Liver (tissue), 9 donors: ENCODE measurements around the gene NUP214. TPM values are rescaled to one million over a fixed set of nuclear protein-coding genes. Genes with fewer than 3 reads are reported as not detected.

ENCODE experiments used
- DNase-seq: peaks from one replicate; pipeline ENCODE4 v3.0.0-alpha.2; 2017; ENCODE audit warnings: low spot score
- H3K27ac ChIP-seq, 2 donors: one replicate each; pipeline ENCODE4 v1.7.0; 2013; ENCODE audit warnings: inconsistent platforms in 2 of 2, low read length in 2 of 2, control low read depth in 1 of 2, low read depth in 1 of 2, mild to moderate bottlenecking in 1 of 2
- H3K27me3 ChIP-seq, 4 donors: one replicate each; pipeline versions ENCODE4 v1.6.1 to v1.7.0; 2013; ENCODE audit warnings: low read length in 3 of 4, inconsistent platforms in 1 of 4, mild to moderate bottlenecking in 1 of 4, moderate library complexity in 1 of 4; ENCODE audit not compliant: control insufficient read depth in 4 of 4, insufficient read depth in 4 of 4
- H3K36me3 ChIP-seq, 4 donors: one replicate each; pipeline versions ENCODE4 v1.6.1 to v1.7.0; 2013; ENCODE audit warnings: low read length in 3 of 4, mild to moderate bottlenecking in 3 of 4, low read depth in 1 of 4, moderate library complexity in 1 of 4; ENCODE audit not compliant: control insufficient read depth in 4 of 4, insufficient read depth in 3 of 4
- H3K4me1 ChIP-seq, 4 donors: one replicate each; pipeline versions ENCODE4 v1.6.1 to v1.7.0; 2013; ENCODE audit warnings: low read length in 3 of 4, mild to moderate bottlenecking in 3 of 4, moderate library complexity in 1 of 4; ENCODE audit not compliant: control insufficient read depth in 4 of 4, insufficient read depth in 4 of 4
- H3K4me3 ChIP-seq, 3 donors: one replicate each; pipeline versions ENCODE4 v1.6.1 to v1.7.0; 2013; ENCODE audit warnings: low read length in 3 of 3, control low read depth in 1 of 3, low read depth in 1 of 3, mild to moderate bottlenecking in 1 of 3
- H3K9ac ChIP-seq, 2 donors: one replicate each; pipeline ENCODE4 v1.7.0; 2013; ENCODE audit warnings: low read length in 2 of 2, mild to moderate bottlenecking in 2 of 2, moderate library complexity in 2 of 2, control low read depth in 1 of 2, low read depth in 1 of 2
- H3K9me3 ChIP-seq, 4 donors: one replicate each; pipeline versions ENCODE4 v1.6.1 to v1.7.0; 2013; ENCODE audit warnings: low read length in 3 of 4; ENCODE audit not compliant: control insufficient read depth in 4 of 4
- ATF3 ChIP-seq: IDR thresholded peaks from 2 replicates; pipeline ENCODE4 v1.6.1; 2016; ENCODE audit warnings: antibody characterized with exemption
- CTCF ChIP-seq: fragments of 150-350 bp; IDR thresholded peaks from 2 replicates; pipeline ENCODE4 v1.5.1; 2017; ENCODE audit warnings: improper control_type of control experiment, low read depth, low read length; ENCODE audit not compliant: missing input control
- EGR1 ChIP-seq, 2 donors: IDR thresholded peaks; 2 replicates each; pipeline ENCODE4 v1.6.1; 2016 to 2018; ENCODE audit warnings: antibody characterized with exemption in 2 of 2, low read depth in 2 of 2
- FOXA1 ChIP-seq: IDR thresholded peaks from 2 replicates; pipeline ENCODE4 v1.6.1; 2016; ENCODE audit warnings: antibody characterized with exemption
- FOXA2 ChIP-seq: IDR thresholded peaks from 2 replicates; pipeline ENCODE4 v1.6.1; 2016; ENCODE audit warnings: antibody characterized with exemption
- GABPA ChIP-seq, 2 donors: IDR thresholded peaks in 1 of 2; conservative IDR thresholded peaks in 1 of 2; 2 replicates each; pipeline ENCODE4 v1.6.1; 2016; ENCODE audit warnings: antibody characterized with exemption in 2 of 2, mild to moderate bottlenecking in 1 of 2, moderate library complexity in 1 of 2
- HNF4A ChIP-seq, 2 donors: conservative IDR thresholded peaks; 2 replicates each; pipeline ENCODE4 v1.6.1; 2016; ENCODE audit warnings: antibody characterized with exemption in 2 of 2, mild to moderate bottlenecking in 2 of 2
- HNF4G ChIP-seq: IDR thresholded peaks from 2 replicates; pipeline ENCODE4 v1.6.1; 2016; ENCODE audit warnings: antibody characterized with exemption
- JUND ChIP-seq, 2 donors: IDR thresholded peaks; 2 replicates each; pipeline ENCODE4 v1.6.1; 2016; ENCODE audit warnings: antibody characterized with exemption in 2 of 2
- MAX ChIP-seq: IDR thresholded peaks from 2 replicates; pipeline ENCODE4 v1.6.1; 2016; ENCODE audit warnings: antibody characterized with exemption
- NR2F2 ChIP-seq: IDR thresholded peaks from 2 replicates; pipeline ENCODE4 v1.6.1; 2016; ENCODE audit warnings: antibody characterized with exemption
- RAD21 ChIP-seq, 2 donors: IDR thresholded peaks; 2 replicates each; pipeline ENCODE4 v1.6.1; 2016; ENCODE audit warnings: antibody characterized with exemption in 2 of 2, mild to moderate bottlenecking in 2 of 2
- REST ChIP-seq: IDR thresholded peaks from 2 replicates; pipeline ENCODE4 v1.6.1; 2016; ENCODE audit warnings: antibody characterized with exemption, mild to moderate bottlenecking
- RXRA ChIP-seq, 2 donors: IDR thresholded peaks; 2 replicates each; pipeline ENCODE4 v1.6.1; 2017 to 2018; ENCODE audit warnings: antibody characterized with exemption in 2 of 2, mild to moderate bottlenecking in 1 of 2
- SP1 ChIP-seq: IDR thresholded peaks from 2 replicates; pipeline ENCODE4 v1.6.1; 2018; ENCODE audit warnings: antibody characterized with exemption, mild to moderate bottlenecking
- TAF1 ChIP-seq: conservative IDR thresholded peaks from 2 replicates; pipeline ENCODE4 v1.6.1; 2016; ENCODE audit warnings: antibody characterized with exemption, mild to moderate bottlenecking
- ZBTB33 ChIP-seq: IDR thresholded peaks from 2 replicates; pipeline ENCODE4 v1.6.1; 2016; ENCODE audit warnings: antibody characterized with exemption
- WGBS: extraction: QIAGEN DNeasy Blood & Tissue Kit; methylation state at CpG from one replicate; pipeline ENCODE4 v1.1.7; 2013; 5-methylcytosine and 5-hydroxymethylcytosine counted together
- polyA plus RNA-seq, 2 donors: library from polyadenylated mRNA; stranded (reverse) in 1 of 2; unstranded in 1 of 2; fragments of 200-250 nt in 1 of 2; fragments of >200 nt in 1 of 2; fragmentation: Nextera tagmentation in 1 of 2; extraction: Ambion mirVana in 1 of 2; gene quantifications; one replicate each; pipeline versions ENCODE4 v1.2.1 to v1.2.3, GENCODE V29; 2013 to 2015
- total RNA-seq, 2 donors: library from RNA; depleted of rRNA; stranded (reverse); fragments of >200 nt; gene quantifications; one replicate each; pipeline ENCODE4 v1.2.3, GENCODE V29; 2014
- donor health status: healthy.
- donor health status: healthy.
- donor health status: healthy.
- donor health status: healthy.
- donor health status: healthy.

The NUP214 gene
- total and polyA plus RNA-seq, 4 donors, result 8.8 to 19.5 (median 16.5) TPM

- no peak for DNase-seq
- H3K27ac ChIP-seq, result no peak overlapping the region
- no peak overlapping the region for H3K4me3 ChIP-seq
- no peak for TF ChIP-seq ATF3
- no peak for TF ChIP-seq HNF4A (conservative IDR thresholded peaks at IDR 0.05)
- TF ChIP-seq FOXA2, result no peak
- no peak for TF ChIP-seq FOXA1
- TF ChIP-seq NR2F2, result no peak
- TF ChIP-seq RAD21 (IDR thresholded peaks at IDR 0.05), result no peak
- no peak for TF ChIP-seq EGR1 (IDR thresholded peaks at IDR 0.05; ENCODE audit: low read depth in 2 of 2)
- TF ChIP-seq RXRA (IDR thresholded peaks at IDR 0.05), result no peak
- TF ChIP-seq CTCF, result no peak
- TF ChIP-seq JUND (IDR thresholded peaks at IDR 0.05), result no peak
- TF ChIP-seq MAX, result no peak
- TF ChIP-seq HNF4G, result no peak
- no peak for TF ChIP-seq GABPA (IDR thresholded peaks at IDR 0.05 in 1 of 2, conservative IDR thresholded peaks at IDR 0.05 in 1 of 2)
- no peak for TF ChIP-seq ZBTB33
- H3K4me1 ChIP-seq, result peaks cover 2 to 6% (median 4%) of the 10 kb centered on the region in 4 donors
- 90% methylated on average over 7 of the region's 7 CpGs for WGBS
- H3K27me3 ChIP-seq, result peaks cover 0 to 5% (median 0%) of the 10 kb centered on the region in 4 donors
- no peak overlapping the region for H3K9ac ChIP-seq
- H3K36me3 ChIP-seq, result no peaks in the 10 kb centered on the region
- H3K9me3 ChIP-seq, result no peaks in the 10 kb centered on the region
Measured at GRCh38 chr9:131120620-131121228, 4.7 kb upstream of the NUP214 start.

- Histone ChIP-seq H3K27ac (no peak overlapping the region), H3K36me3 (no peaks in the 10 kb centered on the region), H3K27me3 (peaks cover 0 to 5% (median 0%) of the 10 kb centered on the region in 4 donors), H3K9me3 (no peaks in the 10 kb centered on the region), H3K4me1 (peaks cover 2 to 12% (median 9%) of the 10 kb centered on the region in 4 donors), H3K4me3 (no peak overlapping the region), H3K9ac (no peak overlapping the region)
- TF ChIP-seq GABPA (IDR thresholded peaks at IDR 0.05 in 1 of 2, conservative IDR thresholded peaks at IDR 0.05 in 1 of 2) (no peak), REST (no peak), ZBTB33 (no peak), EGR1 (IDR thresholded peaks at IDR 0.05; ENCODE audit: low read depth in 2 of 2) (no peak), JUND (IDR thresholded peaks at IDR 0.05) (no peak), HNF4A (conservative IDR thresholded peaks at IDR 0.05) (no peak), RAD21 (IDR thresholded peaks at IDR 0.05) (no peak), ATF3 (no peak), SP1 (no peak), TAF1 (no peak), NR2F2 (no peak)
- no peak for DNase-seq
- WGBS, result 86% methylated on average over 2 of the region's 2 CpGs
Measured at GRCh38 chr9:131121346-131121745, 4.0 kb upstream of the NUP214 start.
